Esophagus squamous epithelium (tissue), 4 donors: ENCODE measurements around the gene ATR.

Source experiments
- POLR2A ChIP-seq, 4 donors: fragments of 450-650 bp; IDR thresholded peaks; one replicate each; pipeline ENCODE4 v1.6.1; 2017; ENCODE audit warnings: antibody characterized with exemption in 4 of 4, mild to moderate bottlenecking in 4 of 4, moderate library complexity in 3 of 4
- TF ChIP-seq, protein P1 (sequence below), 6 experiments: fragments of 450-650 bp in 4 of 6; fragments of 200-600 bp in 2 of 6; sonication (generic) in 2 of 6; IDR thresholded peaks; one replicate each; pipeline ENCODE4 v1.5.1; 2016 to 2019; ENCODE audit warnings: antibody characterized with exemption in 6 of 6, mild to moderate bottlenecking in 4 of 6, moderate library complexity in 4 of 6

DNA sequence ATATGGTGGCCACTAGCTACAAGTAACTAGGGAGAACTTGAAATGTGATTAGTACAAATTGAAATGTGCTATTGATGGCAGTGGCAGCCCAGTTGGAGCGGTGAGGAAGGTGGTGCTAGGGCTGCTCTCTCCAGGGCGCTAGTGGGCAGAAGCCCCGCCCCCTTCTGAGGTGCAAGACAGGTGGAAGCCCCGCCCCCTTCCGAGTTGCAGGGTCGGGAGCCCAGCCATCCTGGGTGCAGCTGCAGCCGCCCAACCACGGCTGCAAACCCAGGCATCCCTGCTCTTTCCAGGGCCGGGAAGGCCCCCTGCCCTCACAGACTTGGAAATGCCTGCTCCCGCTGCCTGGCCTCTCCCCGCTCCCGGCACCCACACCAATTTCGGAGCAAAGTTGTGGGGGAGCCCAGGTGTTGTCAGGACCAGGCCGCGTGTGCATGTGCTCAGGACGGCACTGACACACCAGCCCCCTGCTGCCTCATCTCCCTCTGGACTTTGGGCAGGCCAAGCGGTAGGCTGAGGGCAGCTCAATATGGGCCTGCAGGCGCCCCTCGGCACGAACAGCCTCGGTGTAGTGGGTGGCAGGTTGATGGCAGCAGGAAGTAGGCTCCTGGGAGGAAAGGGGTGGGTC, 10.0 kb downstream of the ATR start:
- no peak for TF ChIP-seq POLR2A (IDR thresholded peaks at IDR 0.05)
- TF ChIP-seq, protein P1, sequence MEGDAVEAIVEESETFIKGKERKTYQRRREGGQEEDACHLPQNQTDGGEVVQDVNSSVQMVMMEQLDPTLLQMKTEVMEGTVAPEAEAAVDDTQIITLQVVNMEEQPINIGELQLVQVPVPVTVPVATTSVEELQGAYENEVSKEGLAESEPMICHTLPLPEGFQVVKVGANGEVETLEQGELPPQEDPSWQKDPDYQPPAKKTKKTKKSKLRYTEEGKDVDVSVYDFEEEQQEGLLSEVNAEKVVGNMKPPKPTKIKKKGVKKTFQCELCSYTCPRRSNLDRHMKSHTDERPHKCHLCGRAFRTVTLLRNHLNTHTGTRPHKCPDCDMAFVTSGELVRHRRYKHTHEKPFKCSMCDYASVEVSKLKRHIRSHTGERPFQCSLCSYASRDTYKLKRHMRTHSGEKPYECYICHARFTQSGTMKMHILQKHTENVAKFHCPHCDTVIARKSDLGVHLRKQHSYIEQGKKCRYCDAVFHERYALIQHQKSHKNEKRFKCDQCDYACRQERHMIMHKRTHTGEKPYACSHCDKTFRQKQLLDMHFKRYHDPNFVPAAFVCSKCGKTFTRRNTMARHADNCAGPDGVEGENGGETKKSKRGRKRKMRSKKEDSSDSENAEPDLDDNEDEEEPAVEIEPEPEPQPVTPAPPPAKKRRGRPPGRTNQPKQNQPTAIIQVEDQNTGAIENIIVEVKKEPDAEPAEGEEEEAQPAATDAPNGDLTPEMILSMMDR (IDR thresholded peaks at IDR 0.05) = no peak
